AG04449 (cell line): ENCODE data around the gene PBX4.
"Not testable (repeated sequence)": the region's sequence is repeated elsewhere in the genome, so short reads cannot be mapped to it uniquely, and the experiment has no call there.

Source experiments
- CTCF ChIA-PET: fragments of 350-600 bp; formaldehyde crosslinking; extraction: SDS; loops from one replicate; lab custom pipeline; 2021; ENCODE audit warnings: antibody characterized with exemption; lab: Yijun Ruan, JAX
- POLR2A ChIA-PET: fragments of 400-600, 350-600 bp; formaldehyde crosslinking; extraction: SDS; loops from one replicate; lab custom pipeline; 2020; ENCODE audit warnings: antibody characterized with exemption, inconsistent platforms; lab: Yijun Ruan, JAX
- DNase-seq: peaks from one replicate; pipeline ENCODE4 v3.0.0-alpha.2; 2010; ENCODE audit warnings: low read depth, low spot score
- H3K4me3 ChIP-seq: 2 replicates; pipeline ENCODE4 v1.5.1; 2011; ENCODE audit warnings: low read depth, mild to moderate bottlenecking, control low read depth, low read length
- TF ChIP-seq, protein P1 (sequence below): IDR thresholded peaks from one replicate; pipeline ENCODE4 v1.5.1; 2011; ENCODE audit warnings: mild to moderate bottlenecking, moderate library complexity, low read length, control low read depth, inconsistent platforms; ENCODE audit not compliant: insufficient read depth; ENCODE audit errors: missing control alignments

PBX4 gene

GRCh38 chr19:19602136-19602712 lies 16.3 kb downstream of the PBX4 start:
- ChIA-PET POLR2A (no interaction called here), CTCF (interaction anchor here (1.0 to 1.7 kb wide), 2 partner anchors 48 to 49 kb away, joined by 3 to 5 read pairs; no protein-coding TSS in a partner anchor)
- TF ChIP-seq, protein P1, sequence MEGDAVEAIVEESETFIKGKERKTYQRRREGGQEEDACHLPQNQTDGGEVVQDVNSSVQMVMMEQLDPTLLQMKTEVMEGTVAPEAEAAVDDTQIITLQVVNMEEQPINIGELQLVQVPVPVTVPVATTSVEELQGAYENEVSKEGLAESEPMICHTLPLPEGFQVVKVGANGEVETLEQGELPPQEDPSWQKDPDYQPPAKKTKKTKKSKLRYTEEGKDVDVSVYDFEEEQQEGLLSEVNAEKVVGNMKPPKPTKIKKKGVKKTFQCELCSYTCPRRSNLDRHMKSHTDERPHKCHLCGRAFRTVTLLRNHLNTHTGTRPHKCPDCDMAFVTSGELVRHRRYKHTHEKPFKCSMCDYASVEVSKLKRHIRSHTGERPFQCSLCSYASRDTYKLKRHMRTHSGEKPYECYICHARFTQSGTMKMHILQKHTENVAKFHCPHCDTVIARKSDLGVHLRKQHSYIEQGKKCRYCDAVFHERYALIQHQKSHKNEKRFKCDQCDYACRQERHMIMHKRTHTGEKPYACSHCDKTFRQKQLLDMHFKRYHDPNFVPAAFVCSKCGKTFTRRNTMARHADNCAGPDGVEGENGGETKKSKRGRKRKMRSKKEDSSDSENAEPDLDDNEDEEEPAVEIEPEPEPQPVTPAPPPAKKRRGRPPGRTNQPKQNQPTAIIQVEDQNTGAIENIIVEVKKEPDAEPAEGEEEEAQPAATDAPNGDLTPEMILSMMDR, result no peak
- no peak for DNase-seq
- H3K4me3 ChIP-seq, result no peak overlapping the region

- ChIA-PET POLR2A (no interaction called here), CTCF (interaction anchor here (1.7 kb wide), 1 partner anchor 48 kb away, joined by 5 read pairs; no protein-coding TSS in a partner anchor)
- TF ChIP-seq, protein P1, result no peak
- H3K4me3 ChIP-seq, result no peak overlapping the region
- DNase-seq, result no peak
These were observed 17.6 kb downstream of the PBX4 start for GRCh38 chr19:19600793-19601330.

DNA sequence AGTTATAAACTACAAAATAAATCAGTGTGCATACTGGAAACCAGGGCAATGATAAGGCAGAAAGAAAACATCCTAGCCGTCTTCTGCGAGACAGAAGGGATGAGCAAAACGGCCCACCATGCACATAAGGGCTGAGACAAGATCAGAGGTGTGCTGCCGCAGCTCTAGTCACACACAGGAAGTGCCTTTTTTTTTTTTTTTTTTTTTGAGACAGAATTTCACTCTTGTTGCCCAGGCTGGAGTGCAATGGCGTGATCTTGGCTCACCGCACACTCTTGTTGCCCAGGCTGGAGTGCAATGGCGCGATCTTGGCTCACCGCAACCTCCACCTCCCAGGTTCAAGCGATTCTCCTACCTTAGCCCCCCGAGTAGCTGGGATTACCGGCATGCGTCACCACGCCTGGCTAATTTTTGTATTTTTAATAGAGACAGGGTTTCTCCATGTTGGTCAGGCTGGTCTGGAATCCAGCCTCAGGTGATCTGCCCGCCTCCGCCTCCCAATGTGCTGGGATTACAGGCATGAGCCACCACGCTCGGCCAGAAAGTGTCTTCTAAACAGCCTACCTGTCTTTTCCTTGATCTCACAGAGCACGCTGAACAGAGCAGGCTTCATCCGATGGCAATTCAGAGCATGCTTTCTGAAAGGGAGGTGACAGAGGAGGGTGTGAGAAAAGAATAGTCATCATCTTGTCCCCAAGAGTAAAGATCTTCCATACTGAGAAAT lies 19.6 kb downstream of the PBX4 start:
- H3K4me3 ChIP-seq, DNase-seq, POLR2A ChIA-PET: not testable (repeated sequence)
- CTCF ChIA-PET, result interaction anchor here (1.4 kb wide), 1 partner anchor 45 kb away, joined by 4 read pairs; no protein-coding TSS in a partner anchor

- CTCF ChIA-PET, result interaction anchor here (1.4 to 2.1 kb wide), 2 partner anchors 43 to 44 kb away, joined by 4 to 8 read pairs; no protein-coding TSS in a partner anchor
- no peak for DNase-seq
- POLR2A ChIA-PET, result no interaction called here
- H3K4me3 ChIP-seq, result no peak overlapping the region
- TF ChIP-seq, protein P1, result no peak
These were observed 20.6 kb downstream of the PBX4 start for GRCh38 chr19:19597809-19598306.

GRCh38 chr19:19595171-19595701 lies 23.3 kb downstream of the PBX4 start:
- ChIA-PET CTCF (no interaction called here), POLR2A (no interaction called here)
- DNase-seq, result no peak
- H3K4me3 ChIP-seq, result no peak overlapping the region
- TF ChIP-seq, protein P1, result no peak

GRCh38 chr19:19594381-19594780 lies 24.1 kb downstream of the PBX4 start:
- H3K4me3 ChIP-seq, result no peak overlapping the region
- DNase-seq, result no peak
- TF ChIP-seq, protein P1, result no peak
- CTCF ChIA-PET, result interaction anchor here (1.1 kb wide), 1 partner anchor 62 kb away, joined by 3 read pairs; no protein-coding TSS in a partner anchor
- POLR2A ChIA-PET, result no interaction called here
